ENCODE results near the gene MAP2K6.

MAP2K6 gene

DNA sequence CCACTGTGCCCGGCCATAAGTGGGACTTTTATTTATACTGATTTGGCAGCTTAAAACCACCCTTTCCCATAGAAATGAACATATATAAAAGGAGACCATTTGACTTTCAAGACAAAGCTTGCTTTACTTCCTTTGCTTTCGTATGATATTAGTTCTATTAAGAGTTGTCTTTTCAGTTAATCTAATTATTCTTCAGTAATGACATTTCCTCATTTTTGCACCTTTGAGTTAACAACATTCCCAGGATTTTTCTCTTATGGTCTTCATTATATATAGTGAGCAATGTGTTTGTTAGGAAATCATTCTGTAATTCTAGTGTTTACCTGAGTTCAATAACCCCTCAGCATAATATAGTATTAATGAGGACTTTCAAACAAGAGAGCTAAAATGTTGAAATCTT, 173.8 kb downstream of the MAP2K6 start:
- no peak for DNase-seq

- DNase-seq: no peak
Observed at GRCh38 chr17:69588827-69589239, 174.3 kb downstream of the MAP2K6 start.

DNA sequence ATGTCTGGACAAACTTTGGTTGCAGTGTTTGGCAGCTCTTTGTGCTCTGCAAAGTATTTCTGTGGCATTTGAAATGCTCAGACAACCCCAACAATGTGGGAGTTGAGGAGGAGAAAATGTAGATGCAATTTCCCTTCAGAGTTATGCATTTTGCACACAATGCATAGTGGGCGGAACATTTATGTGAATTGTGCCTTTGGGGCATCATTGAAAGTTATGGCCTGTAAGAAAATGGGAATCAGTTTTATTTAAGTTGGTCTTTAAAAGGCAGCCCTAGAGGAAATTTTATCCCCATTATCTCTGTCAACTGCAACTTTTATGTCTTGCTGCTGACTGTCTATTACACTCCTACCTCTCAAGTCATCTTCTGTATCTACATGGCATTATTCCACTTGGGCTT, 176.2 kb downstream of the MAP2K6 start:
- DNase-seq: no peak

DNA sequence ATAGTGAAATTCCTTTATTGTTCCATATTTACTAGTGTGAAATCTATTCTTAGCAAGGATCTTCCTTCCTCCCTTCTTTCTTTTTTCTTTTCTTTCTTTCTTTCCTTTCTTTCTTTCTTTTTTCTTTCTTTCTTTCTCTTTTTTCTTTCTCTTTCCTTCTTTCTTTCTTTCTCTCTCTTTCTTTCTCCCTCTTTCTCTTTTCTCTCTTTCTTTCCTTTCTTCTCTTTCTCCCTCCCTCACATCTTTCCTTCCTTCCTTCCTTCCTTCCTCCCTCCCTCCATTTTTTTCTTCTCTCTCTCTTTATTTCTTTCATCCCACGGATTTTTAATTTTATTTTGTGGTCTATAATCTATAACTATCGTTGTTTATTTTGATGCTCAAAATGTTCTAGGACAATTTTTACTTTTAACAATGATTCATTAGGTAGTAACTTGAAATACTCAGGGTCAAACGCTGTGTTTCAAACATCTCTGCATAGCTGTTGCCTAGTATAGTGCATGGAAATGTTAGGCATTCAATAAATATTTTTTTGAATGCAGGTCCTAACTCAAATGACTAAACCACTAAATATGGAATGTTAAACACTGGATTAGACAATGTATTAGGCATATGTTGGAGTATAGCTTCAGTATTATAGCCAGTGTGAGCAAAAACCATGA, 178.3 kb downstream of the MAP2K6 start:
- DNase-seq: no peak

GRCh38 chr17:69593351-69593715, 178.8 kb downstream of the MAP2K6 start:
- no peak for DNase-seq

GRCh38 chr17:69593716-69594115, 179.2 kb downstream of the MAP2K6 start:
- no peak for DNase-seq

GRCh38 chr17:69594641-69595040, 180.1 kb downstream of the MAP2K6 start:
- DNase-seq: no peak

DNA sequence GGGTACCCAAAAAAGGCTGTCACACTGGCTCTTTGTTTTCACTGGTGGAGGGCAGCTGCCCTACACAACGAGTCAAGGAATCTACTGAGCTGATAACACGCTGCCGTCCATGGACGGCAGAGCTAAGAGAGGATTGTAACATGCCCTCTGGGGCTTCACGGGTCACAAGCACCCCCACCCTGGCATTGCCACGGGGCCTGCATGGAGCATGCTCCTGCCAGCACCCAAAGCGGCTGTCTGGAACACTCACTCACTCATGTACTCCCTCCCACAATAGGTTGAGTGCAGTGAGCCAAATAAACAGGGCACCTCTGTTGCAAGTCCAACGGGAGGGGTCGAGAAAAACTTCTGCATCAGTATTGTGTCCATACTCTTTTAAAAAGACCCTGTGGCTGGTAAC, 181.6 kb downstream of the MAP2K6 start:
- DNase-seq: no peak

DNA sequence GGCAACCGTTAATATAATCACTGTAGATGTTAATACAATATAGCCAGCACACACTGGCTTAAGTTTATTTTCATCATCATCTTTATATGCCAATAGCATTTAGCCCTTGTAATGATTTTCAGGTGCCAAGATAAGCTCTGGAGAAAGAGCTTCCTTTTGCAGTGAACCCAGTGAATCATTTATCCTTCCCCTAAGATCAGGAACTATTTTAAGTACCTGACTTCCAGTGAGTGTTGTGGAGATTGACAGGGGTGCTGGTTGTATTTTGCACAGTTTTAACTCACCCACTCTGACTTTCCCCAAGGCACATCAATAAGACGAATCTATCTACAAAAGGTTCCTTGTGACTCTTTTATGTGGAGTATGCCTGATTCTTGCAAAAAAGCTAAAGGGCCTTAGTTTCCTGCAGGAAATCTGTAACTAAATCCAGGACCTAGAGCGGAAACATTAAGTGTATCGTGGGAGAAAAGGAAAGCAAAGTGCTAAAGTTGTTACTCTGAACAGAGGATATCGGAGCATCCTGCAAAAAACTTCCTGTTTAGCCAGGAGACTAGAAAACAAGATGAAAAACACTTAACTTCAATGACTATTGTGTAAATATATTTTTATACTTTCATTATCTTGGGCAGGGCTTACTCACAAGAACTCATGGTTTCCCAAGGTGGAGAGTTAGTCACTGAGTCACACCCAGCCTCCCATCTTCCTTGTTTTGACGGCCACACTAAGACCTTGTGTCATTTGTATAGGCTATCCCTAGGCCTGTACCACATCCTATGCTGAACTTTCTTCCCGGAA, 183.6 kb downstream of the MAP2K6 start:
- DNase-seq: no peak

GRCh38 chr17:69602972-69603371, 188.5 kb downstream of the MAP2K6 start:
- no peak for DNase-seq
